ENCODE measurements around the gene TNFSF8. TPM values are rescaled to one million over a fixed set of nuclear protein-coding genes. Genes with fewer than 3 reads are reported as not detected.
A peak's percentile ranks its signal among the peaks of the same experiment; 100 is the strongest.

TNFSF8 gene
- total RNA-seq, 1 experiment from 2014 or later: not detected

GRCh38 chr9:114910541-114910940 lies 19.9 kb downstream of the TNFSF8 start:
- in situ Hi-C loops (cut with HindIII; ENCODE audit: low sequenced_read_pairs): no loop called here
- peak; percentile 61 for DNase-seq (ENCODE audit: low spot score)

- no peak for DNase-seq (ENCODE audit: low spot score)
- in situ Hi-C loops (cut with HindIII; ENCODE audit: low sequenced_read_pairs): no loop called here
Measured at GRCh38 chr9:114909661-114910060, 20.7 kb downstream of the TNFSF8 start.

- in situ Hi-C loops (cut with HindIII; ENCODE audit: low sequenced_read_pairs): no loop called here
- no peak for DNase-seq (ENCODE audit: low spot score)
Measured at GRCh38 chr9:114908805-114909448, 21.5 kb downstream of the TNFSF8 start.

GRCh38 chr9:114908104-114908622 lies 22.2 kb downstream of the TNFSF8 start:
- DNase-seq (ENCODE audit: low spot score): no peak
- in situ Hi-C loops (cut with HindIII; ENCODE audit: low sequenced_read_pairs): no loop called here

- in situ Hi-C loops (cut with HindIII; ENCODE audit: low sequenced_read_pairs): no loop called here
Measured at GRCh38 chr9:114906922-114907571, 23.3 kb downstream of the TNFSF8 start.

DNA sequence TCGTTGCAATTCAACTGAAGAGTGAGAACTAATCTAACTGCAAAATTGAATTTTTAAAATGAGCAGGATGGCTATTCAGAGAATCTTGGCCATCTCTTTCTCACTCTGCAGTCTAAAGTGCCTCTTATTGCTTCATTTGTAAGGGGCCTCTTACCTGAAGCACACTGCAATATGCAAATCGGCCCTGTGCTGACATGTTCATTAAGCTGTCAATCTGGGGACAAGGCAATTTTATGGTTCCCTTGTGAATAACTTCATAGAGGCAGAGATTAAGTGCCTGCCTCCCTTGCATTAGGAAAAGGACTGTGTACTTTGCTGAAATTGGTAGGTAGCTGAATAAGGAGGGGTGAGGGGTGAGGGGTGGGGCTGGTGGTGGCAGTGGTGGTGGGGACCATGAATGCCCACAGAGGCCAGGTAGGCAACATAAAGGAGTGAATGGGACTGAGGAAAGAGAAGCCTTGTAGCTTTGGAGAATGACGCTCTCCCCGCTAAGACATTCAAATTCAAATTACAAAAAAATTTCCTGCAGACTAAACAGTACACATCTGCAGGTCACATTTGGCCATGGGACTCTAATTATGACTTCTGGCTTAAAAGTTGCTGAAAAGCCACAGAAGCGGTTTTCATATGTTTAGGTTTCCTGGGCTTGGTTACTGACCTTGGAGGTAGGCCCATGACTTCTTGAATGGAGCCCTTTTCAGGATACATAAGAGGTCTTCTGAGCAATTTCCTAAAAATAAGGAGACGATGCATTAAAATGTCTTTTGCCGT lies 25.0 kb downstream of the TNFSF8 start:
- no peak for DNase-seq (ENCODE audit: low spot score)
- in situ Hi-C loops (cut with HindIII; ENCODE audit: low sequenced_read_pairs): no loop called here

More at GRCh38 chr9:114906922-114907571, 23.3 kb downstream of the TNFSF8 start:
- peak; percentile 2 for DNase-seq (ENCODE audit: low spot score)

DNA sequence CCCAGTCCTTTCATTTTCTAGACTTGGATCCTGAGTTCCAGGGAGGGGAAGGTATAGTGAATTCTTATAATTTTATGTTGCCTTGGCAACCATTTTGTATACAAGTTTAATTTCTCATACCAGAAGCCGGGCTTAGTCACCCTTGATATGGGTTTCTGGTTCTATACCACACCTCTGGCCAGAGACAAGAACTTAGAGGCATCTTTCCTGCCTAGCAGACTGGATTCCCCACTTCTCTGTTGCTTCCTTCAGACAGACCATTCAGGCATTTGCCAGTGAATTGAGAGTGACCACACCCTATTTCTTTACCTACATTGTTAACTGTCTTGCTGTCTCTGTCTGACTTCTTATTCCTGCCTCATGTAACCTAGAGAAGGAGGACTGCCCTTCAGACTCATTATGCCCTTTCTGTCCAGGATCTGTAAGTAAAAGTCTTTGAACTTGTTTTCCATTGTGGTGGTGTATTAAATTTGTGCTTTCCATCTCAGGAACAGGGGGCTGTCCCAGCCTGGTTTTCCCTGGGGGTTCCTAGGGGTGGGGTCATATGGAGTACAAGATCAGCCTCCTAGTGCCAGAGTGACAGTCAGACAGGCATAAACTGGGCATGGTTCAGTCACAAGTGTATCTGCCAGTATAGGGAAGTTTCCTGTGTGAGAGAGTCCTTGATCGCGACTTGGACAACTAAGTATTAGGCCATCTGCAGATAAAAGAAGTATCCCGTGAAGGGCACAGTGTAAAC lies 27.4 kb downstream of the TNFSF8 start:
- in situ Hi-C loops (cut with HindIII; ENCODE audit: low sequenced_read_pairs): no loop called here
- no peak for DNase-seq (ENCODE audit: low spot score)

- in situ Hi-C loops (cut with HindIII; ENCODE audit: low sequenced_read_pairs): no loop called here
- no peak for DNase-seq (ENCODE audit: low spot score)
Measured at GRCh38 chr9:114900942-114901802, 29.2 kb downstream of the TNFSF8 start.

GRCh38 chr9:114899995-114900394 lies 30.4 kb downstream of the TNFSF8 start:
- DNase-seq (ENCODE audit: low spot score): no peak
- in situ Hi-C loops (cut with HindIII; ENCODE audit: low sequenced_read_pairs): no loop called here

GRCh38 chr9:114899461-114899860 lies 30.9 kb downstream of the TNFSF8 start:
- no peak for DNase-seq (ENCODE audit: low spot score)
- in situ Hi-C loops (cut with HindIII; ENCODE audit: low sequenced_read_pairs): no loop called here

DNA sequence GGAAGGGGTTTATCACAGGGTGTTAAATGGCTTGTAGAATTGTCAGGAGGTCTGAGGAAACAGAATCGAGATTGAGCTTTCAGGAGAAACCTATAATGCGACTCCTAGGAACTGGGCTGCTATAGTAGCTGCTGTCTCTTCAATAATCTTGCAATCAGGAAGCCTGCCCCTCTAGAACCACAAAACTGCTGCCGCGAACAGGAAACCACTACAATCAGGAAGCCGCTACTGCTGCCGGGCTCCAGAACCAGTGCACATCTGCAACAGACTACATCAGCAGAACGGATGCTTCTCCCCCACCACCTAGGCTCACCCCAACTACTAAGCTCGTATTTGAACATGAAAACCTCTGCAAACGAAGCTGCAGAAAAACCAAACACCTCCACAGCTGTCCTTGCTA lies 31.6 kb downstream of the TNFSF8 start:
- DNase-seq (ENCODE audit: low spot score): no peak
- in situ Hi-C loops (cut with HindIII; ENCODE audit: low sequenced_read_pairs): no loop called here

- DNase-seq (ENCODE audit: low spot score): no peak
- in situ Hi-C loops (cut with HindIII; ENCODE audit: low sequenced_read_pairs): no loop called here
Measured at GRCh38 chr9:114897196-114897595, 33.2 kb downstream of the TNFSF8 start.

GRCh38 chr9:114896344-114896743 lies 34.0 kb downstream of the TNFSF8 start:
- in situ Hi-C loops (cut with HindIII; ENCODE audit: low sequenced_read_pairs): no loop called here
- no peak for DNase-seq (ENCODE audit: low spot score)

- DNase-seq (ENCODE audit: low spot score): no peak
Measured at GRCh38 chr9:114895521-114895991, 34.8 kb downstream of the TNFSF8 start.

GRCh38 chr9:114894609-114895433 lies 35.6 kb downstream of the TNFSF8 start:
- in situ Hi-C loops (cut with HindIII; ENCODE audit: low sequenced_read_pairs): no loop called here
- DNase-seq (ENCODE audit: low spot score): no peak

More at GRCh38 chr9:114895521-114895991, 34.8 kb downstream of the TNFSF8 start:
- in situ Hi-C loops (cut with HindIII; ENCODE audit: low sequenced_read_pairs): no loop called here

DNA sequence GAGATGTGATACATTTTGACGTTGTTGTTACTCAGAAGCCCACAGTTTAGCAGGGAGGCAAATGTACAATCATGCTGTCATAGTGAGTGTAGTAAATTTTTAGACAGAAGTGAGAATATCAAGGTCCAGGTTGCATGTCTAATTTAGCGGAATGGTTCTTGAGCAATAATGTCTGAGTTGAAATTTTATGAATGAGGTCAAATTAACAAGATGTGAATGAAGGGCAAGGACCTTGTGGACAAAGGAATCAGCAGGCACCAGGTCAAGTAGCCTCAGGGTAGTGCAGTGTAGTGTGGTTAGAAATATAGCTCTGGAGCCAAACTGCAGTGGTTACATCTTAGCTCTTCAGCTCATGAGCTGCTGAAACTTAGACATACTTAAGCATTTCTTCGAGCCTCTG lies 36.2 kb downstream of the TNFSF8 start:
- no peak for DNase-seq (ENCODE audit: low spot score)

GRCh38 chr9:114893221-114894010 lies 37.0 kb downstream of the TNFSF8 start:
- DNase-seq (ENCODE audit: low spot score): no peak
- in situ Hi-C loops (cut with HindIII; ENCODE audit: low sequenced_read_pairs): no loop called here

More for the DNA sequence above, 36.2 kb downstream of the TNFSF8 start:
- in situ Hi-C loops (cut with HindIII; ENCODE audit: low sequenced_read_pairs): no loop called here

Data from G401 (cell line).